ENCODE measurements around the gene SRRM3. TPM values are rescaled to one million over a fixed set of nuclear protein-coding genes. Genes with fewer than 3 reads are reported as not detected.

SRRM3 gene
- total RNA-seq, 1 experiment from 2014 or later: 0.21 TPM

DNA sequence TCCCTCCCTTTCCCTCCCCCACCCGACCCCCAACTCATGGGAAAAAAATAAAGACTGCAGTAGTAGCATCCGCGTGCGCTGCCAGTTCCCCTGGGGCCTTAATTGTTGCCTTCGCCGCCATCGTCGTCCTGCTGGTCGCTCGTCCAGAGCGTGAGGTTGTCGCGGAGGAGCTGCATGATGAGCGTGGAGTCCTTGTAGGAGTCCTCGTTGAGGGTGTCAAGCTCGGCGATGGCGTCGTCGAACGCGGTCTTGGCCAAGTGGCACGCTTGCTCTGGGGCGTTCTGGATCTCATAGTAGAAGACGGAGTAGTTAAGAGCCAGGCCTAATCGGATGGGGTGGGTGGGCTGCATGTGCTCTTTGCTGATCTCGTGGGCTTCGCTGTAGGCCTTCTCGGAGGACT, 127.8 kb downstream of the SRRM3 start:
- DNase-seq: no peak
- CTCF ChIA-PET: no interaction called here
- no peak overlapping the region for H3K27ac Mint-ChIP-seq (ENCODE audit: unreplicated experiment)
- H3K9me3 Mint-ChIP-seq (ENCODE audit: low read depth, unreplicated experiment): no peaks in the 10 kb centered on the region
- intact Hi-C loops (cut with micrococcal nuclease; ENCODE audit: unreplicated experiment): no loop called here
- TF ChIP-seq, protein P1, sequence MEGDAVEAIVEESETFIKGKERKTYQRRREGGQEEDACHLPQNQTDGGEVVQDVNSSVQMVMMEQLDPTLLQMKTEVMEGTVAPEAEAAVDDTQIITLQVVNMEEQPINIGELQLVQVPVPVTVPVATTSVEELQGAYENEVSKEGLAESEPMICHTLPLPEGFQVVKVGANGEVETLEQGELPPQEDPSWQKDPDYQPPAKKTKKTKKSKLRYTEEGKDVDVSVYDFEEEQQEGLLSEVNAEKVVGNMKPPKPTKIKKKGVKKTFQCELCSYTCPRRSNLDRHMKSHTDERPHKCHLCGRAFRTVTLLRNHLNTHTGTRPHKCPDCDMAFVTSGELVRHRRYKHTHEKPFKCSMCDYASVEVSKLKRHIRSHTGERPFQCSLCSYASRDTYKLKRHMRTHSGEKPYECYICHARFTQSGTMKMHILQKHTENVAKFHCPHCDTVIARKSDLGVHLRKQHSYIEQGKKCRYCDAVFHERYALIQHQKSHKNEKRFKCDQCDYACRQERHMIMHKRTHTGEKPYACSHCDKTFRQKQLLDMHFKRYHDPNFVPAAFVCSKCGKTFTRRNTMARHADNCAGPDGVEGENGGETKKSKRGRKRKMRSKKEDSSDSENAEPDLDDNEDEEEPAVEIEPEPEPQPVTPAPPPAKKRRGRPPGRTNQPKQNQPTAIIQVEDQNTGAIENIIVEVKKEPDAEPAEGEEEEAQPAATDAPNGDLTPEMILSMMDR (IDR thresholded peaks at IDR 0.05; ENCODE audit: unreplicated experiment): no peak
- H3K36me3 Mint-ChIP-seq (ENCODE audit: insufficient read depth, unreplicated experiment): peaks cover 63% of the 10 kb centered on the region
- BruUV-seq (replicated peaks): no TSS peak
- no peaks in the 10 kb centered on the region for H3K27me3 Mint-ChIP-seq (ENCODE audit: unreplicated experiment)
- no peaks in the 10 kb centered on the region for H3K4me1 Mint-ChIP-seq (ENCODE audit: low read depth, unreplicated experiment)
- no peak overlapping the region for H3K4me3 Mint-ChIP-seq (ENCODE audit: low read depth, unreplicated experiment)

DNA sequence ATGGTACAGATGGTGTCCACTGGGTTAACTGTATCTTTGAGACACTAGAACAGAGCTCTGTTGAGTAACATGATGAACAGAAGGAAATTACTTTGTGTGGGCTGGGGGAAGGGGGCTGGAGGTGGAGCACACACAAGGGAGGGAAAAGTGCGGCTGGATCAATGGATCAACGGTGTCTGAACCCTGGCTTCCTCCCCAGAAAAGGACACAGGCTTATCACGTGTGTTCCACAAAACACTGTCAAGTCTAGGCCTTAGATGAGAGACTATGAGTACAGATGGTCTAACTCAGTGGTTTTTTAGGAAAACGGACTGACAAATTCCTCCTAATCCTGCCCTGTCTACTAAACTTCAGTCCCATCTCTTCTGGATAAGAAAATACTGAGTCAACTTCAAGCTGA, 128.6 kb downstream of the SRRM3 start:
- BruUV-seq (replicated peaks): no TSS peak
- no peak for DNase-seq
- CTCF ChIA-PET: no interaction called here
- TF ChIP-seq, protein P1 (IDR thresholded peaks at IDR 0.05; ENCODE audit: unreplicated experiment): no peak
- no peaks in the 10 kb centered on the region for H3K4me1 Mint-ChIP-seq (ENCODE audit: low read depth, unreplicated experiment)
- H3K27me3 Mint-ChIP-seq (ENCODE audit: unreplicated experiment): no peaks in the 10 kb centered on the region
- no peak overlapping the region for H3K4me3 Mint-ChIP-seq (ENCODE audit: low read depth, unreplicated experiment)
- H3K27ac Mint-ChIP-seq (ENCODE audit: unreplicated experiment): no peak overlapping the region
- intact Hi-C loops (cut with micrococcal nuclease; ENCODE audit: unreplicated experiment): no loop called here
- peaks cover 63% of the 10 kb centered on the region for H3K36me3 Mint-ChIP-seq (ENCODE audit: insufficient read depth, unreplicated experiment)
- H3K9me3 Mint-ChIP-seq (ENCODE audit: low read depth, unreplicated experiment): no peaks in the 10 kb centered on the region

DNA sequence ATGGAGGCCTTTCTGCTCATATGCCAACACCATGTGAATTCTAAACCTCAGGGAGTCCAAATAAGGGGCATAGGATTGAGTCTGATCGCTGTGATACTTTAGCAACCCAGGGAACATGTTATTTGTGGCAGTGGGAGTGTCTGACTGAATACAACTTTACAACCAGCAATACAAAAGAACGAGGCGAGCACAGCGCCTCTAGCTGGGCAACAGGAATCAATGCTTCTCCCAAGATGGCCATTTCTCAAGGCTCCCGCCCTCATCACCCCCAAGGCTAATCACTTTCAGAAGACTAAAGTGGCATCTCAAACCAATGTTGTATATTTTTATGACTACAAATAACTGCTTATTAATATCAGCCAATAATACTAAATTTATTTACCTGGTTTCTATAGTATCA, 129.0 kb downstream of the SRRM3 start:
- intact Hi-C loops (cut with micrococcal nuclease; ENCODE audit: unreplicated experiment): no loop called here
- TF ChIP-seq, protein P1 (IDR thresholded peaks at IDR 0.05; ENCODE audit: unreplicated experiment): no peak
- Mint-ChIP-seq H3K4me1 (ENCODE audit: low read depth, unreplicated experiment) (no peaks in the 10 kb centered on the region), H3K4me3 (ENCODE audit: low read depth, unreplicated experiment) (no peak overlapping the region), H3K27ac (ENCODE audit: unreplicated experiment) (no peak overlapping the region), H3K27me3 (ENCODE audit: unreplicated experiment) (no peaks in the 10 kb centered on the region), H3K36me3 (ENCODE audit: insufficient read depth, unreplicated experiment) (peaks cover 63% of the 10 kb centered on the region), H3K9me3 (ENCODE audit: low read depth, unreplicated experiment) (no peaks in the 10 kb centered on the region)
- CTCF ChIA-PET: no interaction called here
- no peak for DNase-seq
- no TSS peak for BruUV-seq (replicated peaks)

DNA sequence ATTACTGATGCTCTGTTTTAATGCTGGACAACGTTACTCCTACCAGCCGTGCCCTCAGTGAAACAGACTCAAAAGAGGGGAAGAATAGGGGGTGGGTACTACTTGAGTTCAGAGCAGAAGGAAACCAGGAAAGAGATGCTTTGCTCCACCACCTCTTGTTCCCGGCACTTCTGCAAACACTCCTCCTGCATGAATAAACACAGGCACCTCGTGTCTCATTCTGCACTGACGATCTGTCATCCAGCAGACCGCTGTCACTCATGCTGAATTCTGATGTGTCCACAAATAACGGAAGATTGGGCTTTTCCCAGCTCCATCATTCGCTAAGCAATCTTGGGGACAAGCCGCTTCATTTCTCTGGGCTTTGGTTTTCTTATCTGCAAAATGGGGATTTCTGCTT, 130.4 kb downstream of the SRRM3 start:
- H3K9me3 Mint-ChIP-seq (ENCODE audit: low read depth, unreplicated experiment): no peaks in the 10 kb centered on the region
- CTCF ChIA-PET: no interaction called here
- no peaks in the 10 kb centered on the region for H3K4me1 Mint-ChIP-seq (ENCODE audit: low read depth, unreplicated experiment)

More for the DNA sequence above, 130.4 kb downstream of the SRRM3 start:
- no peaks in the 10 kb centered on the region for H3K27me3 Mint-ChIP-seq (ENCODE audit: unreplicated experiment)
- TF ChIP-seq, protein P1 (IDR thresholded peaks at IDR 0.05; ENCODE audit: unreplicated experiment): no peak
- intact Hi-C loops (cut with micrococcal nuclease; ENCODE audit: unreplicated experiment): no loop called here
- H3K4me3 Mint-ChIP-seq (ENCODE audit: low read depth, unreplicated experiment): no peak overlapping the region
- H3K27ac Mint-ChIP-seq (ENCODE audit: unreplicated experiment): no peak overlapping the region
- H3K36me3 Mint-ChIP-seq (ENCODE audit: insufficient read depth, unreplicated experiment): peaks cover 55% of the 10 kb centered on the region
- no peak for DNase-seq
- no TSS peak for BruUV-seq (replicated peaks)

Data from Calu3 (cell line).